K562 (cell line): Measurements from ENCODE around the gene CIB1. TPM values are rescaled to one million over a fixed set of nuclear protein-coding genes. Genes with fewer than 3 reads are reported as not detected.

Experiments used
- ASH1L ChIP-seq: fragments of 450-650 bp; IDR thresholded peaks from 2 replicates; pipeline ENCODE4 v1.6.1; 2018; ENCODE audit warnings: borderline replicate concordance, mild to moderate bottlenecking, low read depth; ENCODE audit not compliant: partially characterized antibody
- BCOR ChIP-seq: fragments of 450-650 bp; IDR thresholded peaks from 2 replicates; pipeline ENCODE4 v1.6.1; 2016
- BHLHE40 ChIP-seq: IDR thresholded peaks from 2 replicates; pipeline ENCODE4 v1.6.1; 2011; ENCODE audit warnings: low read length, improper control_type of control experiment
- CHD1 ChIP-seq: fragments of 200-600 bp; sonication (generic); IDR thresholded peaks from one replicate; pipeline ENCODE4 v1.6.1; 2012; ENCODE audit warnings: mild to moderate bottlenecking, moderate library complexity, low read length, inconsistent platforms
- FOXK2 ChIP-seq, 2 experiments: fragments of 450-650 bp; IDR thresholded peaks in 1 of 2; conservative IDR thresholded peaks in 1 of 2; 2 replicates each; pipeline ENCODE4 v1.6.1; 2016; ENCODE audit warnings: low read depth in 2 of 2, mild to moderate bottlenecking in 1 of 2
- JUND ChIP-seq, 2 experiments: IDR thresholded peaks; 2 replicates in 1 of 2; 3 replicates in 1 of 2; pipeline ENCODE4 v1.6.1; 2011; ENCODE audit warnings: borderline replicate concordance in 2 of 2, low read depth in 2 of 2, low read length in 2 of 2, improper control_type of control experiment in 1 of 2, missing biosample characterization in 1 of 2, missing genetic modification characterization in 1 of 2, missing genetic modification reagents in 1 of 2
- NELFE ChIP-seq: IDR thresholded peaks from 2 replicates; pipeline ENCODE4 v1.6.1; 2011; ENCODE audit warnings: mild to moderate bottlenecking; ENCODE audit not compliant: insufficient read depth, insufficient read length
- OTX1 ChIP-seq: fragments of 450-650 bp; formaldehyde crosslinking; IDR thresholded peaks from 2 replicates; pipeline ENCODE4 v1.4.0; 2022; ENCODE audit warnings: mild to moderate bottlenecking
- PBX2 ChIP-seq, 2 experiments: IDR thresholded peaks in 1 of 2; conservative IDR thresholded peaks in 1 of 2; 2 replicates each; pipeline ENCODE4 v1.6.1; 2016; ENCODE audit warnings: low read depth in 2 of 2, mild to moderate bottlenecking in 1 of 2, missing compliant biosample characterization in 1 of 2, missing genetic modification characterization in 1 of 2, moderate library complexity in 1 of 2
- PHTF2 ChIP-seq: fragments of 250-450 bp; sonication (Bioruptor Pico); IDR thresholded peaks from 2 replicates; pipeline ENCODE4 v1.5.0; 2021; ENCODE audit warnings: mild to moderate bottlenecking
- PTBP1 ChIP-seq: fragments of 200-400 bp; formaldehyde crosslinking; IDR thresholded peaks from 2 replicates; pipeline ENCODE4 v1.6.1; 2017; ENCODE audit warnings: low read depth, low read length
- RAD51 ChIP-seq: fragments of 450-650 bp; IDR thresholded peaks from 2 replicates; pipeline ENCODE4 v1.7.1; 2016; ENCODE audit warnings: low read depth, mild to moderate bottlenecking, borderline replicate concordance
- RCOR1 ChIP-seq, 2 experiments: IDR thresholded peaks; 2 replicates each; pipeline ENCODE4 v1.6.1; 2012; ENCODE audit warnings: low read depth in 2 of 2, low read length in 2 of 2, borderline replicate concordance in 1 of 2, improper control_type of control experiment in 1 of 2
- SAP30 ChIP-seq: fragments of 200-600 bp; sonication (generic); IDR thresholded peaks from 2 replicates; pipeline ENCODE4 v1.6.1; 2012; ENCODE audit warnings: borderline replicate concordance, low read depth, mild to moderate bottlenecking, moderate library complexity, low read length, control low read depth, inconsistent platforms; ENCODE audit not compliant: insufficient read depth, poor library complexity, severe bottlenecking
- SRF ChIP-seq, 2 experiments: fragments of 250-450, 450-650 bp in 1 of 2; sonication (Bioruptor Pico) in 1 of 2; sonication (generic) in 1 of 2; formaldehyde crosslinking; IDR thresholded peaks; 2 replicates each; pipeline versions ENCODE4 v1.5.0 to v1.5.1; 2020 to 2022; ENCODE audit warnings: mild to moderate bottlenecking in 1 of 2, missing genetic modification reagents in 1 of 2
- STAT5B ChIP-seq: fragments of 250-450 bp; sonication (Bioruptor Pico); IDR thresholded peaks from 2 replicates; pipeline ENCODE4 v1.8.0; 2021; ENCODE audit warnings: mild to moderate bottlenecking, inconsistent platforms
- TCF3 ChIP-seq: sonication (generic); formaldehyde crosslinking; IDR thresholded peaks from 2 replicates; pipeline ENCODE4 v1.4.0; 2020; ENCODE audit warnings: mild to moderate bottlenecking, missing genetic modification reagents
- TOE1 ChIP-seq, 2 experiments: fragments of 450-650 bp in 1 of 2; sonication (generic) in 1 of 2; formaldehyde crosslinking in 1 of 2; IDR thresholded peaks; 2 replicates each; pipeline versions ENCODE4 v1.7.1 to v1.8.0; 2016 to 2022; ENCODE audit warnings: borderline replicate concordance in 2 of 2, mild to moderate bottlenecking in 2 of 2, antibody characterized with exemption in 1 of 2, inconsistent platforms in 1 of 2, low read depth in 1 of 2, missing genetic modification reagents in 1 of 2, moderate library complexity in 1 of 2
- YY1 ChIP-seq, 3 experiments: IDR thresholded peaks; 2 replicates each; pipeline ENCODE4 v1.6.1; 2011; ENCODE audit warnings: low read length in 2 of 3, mild to moderate bottlenecking in 2 of 3, moderate library complexity in 2 of 3, borderline replicate concordance in 1 of 3, control low read depth in 1 of 3, low read depth in 1 of 3; ENCODE audit not compliant: insufficient read depth in 3 of 3, insufficient replicate concordance in 2 of 3, control insufficient read depth in 1 of 3, insufficient read length in 1 of 3; ENCODE audit errors: extremely low read depth in 1 of 3
- ZBED1 ChIP-seq: IDR thresholded peaks from 2 replicates; pipeline ENCODE4 v1.6.1; 2014
- ZNF224 ChIP-seq: sonication (generic); formaldehyde crosslinking; IDR thresholded peaks from 2 replicates; pipeline ENCODE4 v1.8.0; 2022; ENCODE audit warnings: mild to moderate bottlenecking, missing genetic modification reagents
- ZNF717 ChIP-seq: fragments of 250-450 bp; sonication (Bioruptor Pico); IDR thresholded peaks from 2 replicates; pipeline ENCODE4 v1.5.0; 2021
- polyA plus RNA-seq, 8 experiments: library from polyadenylated mRNA; depleted of rRNA in 4 of 8; stranded (reverse) in 5 of 8; unstranded in 3 of 8; fragments of >200 nt; fragmentation: Nextera tagmentation in 2 of 8; fragmentation: Illumina TruSeq in 1 of 8; extraction: Ambion mirVana in 2 of 8; extraction: Trizol in 1 of 8; gene quantifications; 2 replicates each; pipeline versions ENCODE4 v1.2.1 to v1.2.3, GENCODE V29; 2011 to 2014; ENCODE audit warnings: inconsistent platforms in 1 of 8, missing spikeins in 1 of 8
- total RNA-seq, 7 experiments: library from RNA; depleted of rRNA in 6 of 7; stranded (reverse); fragments of >200 nt in 6 of 7; fragmentation: Illumina TruSeq in 2 of 7; extraction: Trizol in 2 of 7; gene quantifications; 2 replicates each; pipeline versions ENCODE4 v1.2.1 to v1.2.3, GENCODE V29; 2011 to 2021; ENCODE audit warnings: low replicate concordance in 1 of 7
- TF ChIP-seq, protein P1 (sequence below): sonication (generic); formaldehyde crosslinking; IDR thresholded peaks from 2 replicates; pipeline ENCODE4 v1.9.0; 2022; ENCODE audit warnings: mild to moderate bottlenecking, missing genetic modification reagents

The CIB1 gene
- total and polyA plus RNA-seq, 9 of the 15 experiments (the other 6 are each of a cell fraction or from before 2014, with no cell fraction given), result 14.9 to 136 (median 64.5) TPM

- TF ChIP-seq ZNF717 (CRISPR knock-in tag), result 0 out of 2 replicates have a peak, but pooled peaks have one; percentile 79
- no peak for TF ChIP-seq STAT5B (CRISPR knock-in tag)
- no peak for TF ChIP-seq NELFE
- TF ChIP-seq JUND (IDR thresholded peaks at IDR 0.05; ENCODE audit: borderline replicate concordance, low read depth, low read length), result peak; percentile 74
- peak; percentile 48; the same call in 2 of the 3 replicates for TF ChIP-seq JUND (tag; IDR thresholded peaks at IDR 0.05; ENCODE audit: borderline replicate concordance, low read depth, low read length)
- peak; percentile 57 to 80 for TF ChIP-seq RCOR1 (IDR thresholded peaks at IDR 0.05; ENCODE audit: borderline replicate concordance in 1 of 2, low read depth in 2 of 2, low read length in 2 of 2)
- 0 out of 2 replicates have a peak, but pooled peaks have one; percentile 5 for TF ChIP-seq RAD51
- TF ChIP-seq SAP30, result peak; percentile 44
- TF ChIP-seq YY1 (IDR thresholded peaks at IDR 0.05; ENCODE audit: borderline replicate concordance in 1 of 3, control insufficient read depth in 1 of 3, extremely low read depth in 1 of 3, insufficient read depth in 3 of 3, insufficient read length in 1 of 3, insufficient replicate concordance in 2 of 3, low read depth in 1 of 3, low read length in 2 of 3), result peak in 1 of 3 experiments; percentile 74
- 0 out of 2 replicates have a peak, but pooled peaks have one; percentile 72 for TF ChIP-seq PTBP1
- TF ChIP-seq CHD1, result peak; percentile 88
- no peak for TF ChIP-seq PHTF2 (CRISPR knock-in tag)
- peak; percentile 55 for TF ChIP-seq TCF3 (CRISPR knock-in tag)
- no peak for TF ChIP-seq ZNF224
- no peak for TF ChIP-seq PBX2 (CRISPR knock-in tag; IDR thresholded peaks at IDR 0.05; ENCODE audit: low read depth)
- peak; percentile 75 for TF ChIP-seq PBX2 (tag; conservative IDR thresholded peaks at IDR 0.05; ENCODE audit: low read depth)
- peak; percentile 100 for TF ChIP-seq BCOR
- TF ChIP-seq SRF (CRISPR knock-in tag; IDR thresholded peaks at IDR 0.05), result no peak; a peak in 1 of 4 replicates
- TF ChIP-seq TOE1 (IDR thresholded peaks at IDR 0.05; ENCODE audit: borderline replicate concordance), result peak; percentile 76
- no peak for TF ChIP-seq TOE1 (CRISPR knock-in tag; IDR thresholded peaks at IDR 0.05; ENCODE audit: borderline replicate concordance, low read depth)
- TF ChIP-seq, protein P1, sequence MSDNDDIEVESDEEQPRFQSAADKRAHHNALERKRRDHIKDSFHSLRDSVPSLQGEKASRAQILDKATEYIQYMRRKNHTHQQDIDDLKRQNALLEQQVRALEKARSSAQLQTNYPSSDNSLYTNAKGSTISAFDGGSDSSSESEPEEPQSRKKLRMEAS (CRISPR knock-in tag), result peak; percentile 77
- no peak for TF ChIP-seq OTX1 (CRISPR knock-in tag)
- peak; percentile 56 for TF ChIP-seq ASH1L
- TF ChIP-seq ZBED1, result 0 out of 2 replicates have a peak, but pooled peaks have one; percentile 27
- peak; percentile 59 to 67; a peak in 3 of 4 replicates for TF ChIP-seq FOXK2 (conservative IDR thresholded peaks at IDR 0.05 in 1 of 2, IDR thresholded peaks at IDR 0.05 in 1 of 2; ENCODE audit: low read depth in 2 of 2)
- peak; percentile 28; the same call in 1 of the 2 replicates for TF ChIP-seq BHLHE40
Measured at GRCh38 chr15:90184119-90184785, 49.5 kb downstream of the CIB1 start (continued).
